Fibroblast of lung (primary cell): ENCODE results near the gene MYO10. TPM values are rescaled to one million over a fixed set of nuclear protein-coding genes. Genes with fewer than 3 reads are reported as not detected.
A peak's percentile ranks its signal among the peaks of the same experiment; 100 is the strongest.

Experiments used
- DNase-seq, 2 donors: peaks; one replicate each; pipeline versions ENCODE4 v3.0.0 to v3.0.0-alpha.2; 2010; ENCODE audit warnings: low read depth in 2 of 2
- H2AFZ ChIP-seq: 2 replicates; pipeline ENCODE4 v1.5.1; 2012; ENCODE audit warnings: low read length, control low read depth, inconsistent platforms
- H3K27ac ChIP-seq: 2 replicates; pipeline ENCODE4 v1.5.1; 2011; ENCODE audit warnings: low read length, control low read depth; ENCODE audit not compliant: insufficient read depth
- H3K27me3 ChIP-seq: 2 replicates; pipeline ENCODE4 v1.5.1; 2011; ENCODE audit warnings: mild to moderate bottlenecking, low read length; ENCODE audit not compliant: control insufficient read depth, insufficient read depth
- H3K36me3 ChIP-seq: 2 replicates; pipeline ENCODE4 v1.5.1; 2011; ENCODE audit warnings: low read length; ENCODE audit not compliant: control insufficient read depth, insufficient read depth
- H3K4me1 ChIP-seq: 2 replicates; pipeline ENCODE4 v1.5.1; 2011; ENCODE audit warnings: low read length; ENCODE audit not compliant: control insufficient read depth, insufficient read depth; ENCODE audit errors: extremely low read depth
- H3K4me2 ChIP-seq: 2 replicates; pipeline ENCODE4 v1.5.1; 2011; ENCODE audit warnings: low read length, control low read depth; ENCODE audit not compliant: insufficient read depth; ENCODE audit errors: extremely low read depth
- H3K4me3 ChIP-seq, 4 experiments: fragments of 200-600 bp in 1 of 4; sonication (generic) in 1 of 4; replicated peaks in 1 of 4; 2 replicates each; pipeline ENCODE4 v1.5.1; 2011 to 2016; ENCODE audit warnings: low read length in 4 of 4, low read depth in 3 of 4, mild to moderate bottlenecking in 3 of 4, control low read depth in 2 of 4, inconsistent platforms in 1 of 4, mixed read lengths in 1 of 4; ENCODE audit not compliant: insufficient read depth in 1 of 4; ENCODE audit errors: control extremely low read depth in 1 of 4
- H3K79me2 ChIP-seq: 2 replicates; pipeline ENCODE4 v1.5.1; 2012; ENCODE audit warnings: mild to moderate bottlenecking, low read length, inconsistent platforms; ENCODE audit not compliant: control insufficient read depth, insufficient read depth
- H3K9ac ChIP-seq: 2 replicates; pipeline ENCODE4 v1.5.1; 2011; ENCODE audit warnings: mild to moderate bottlenecking, low read length, control low read depth; ENCODE audit not compliant: insufficient read depth
- H3K9me3 ChIP-seq: 2 replicates; pipeline ENCODE4 v1.5.1; 2012; ENCODE audit warnings: low read depth, low read length; ENCODE audit not compliant: control insufficient read depth, insufficient read depth
- H4K20me1 ChIP-seq: 2 replicates; pipeline ENCODE4 v1.5.1; 2011; ENCODE audit warnings: low read length; ENCODE audit not compliant: control insufficient read depth, insufficient read depth; ENCODE audit errors: extremely low read depth
- CTCF ChIP-seq, 2 donors: IDR thresholded peaks in 1 of 2; conservative IDR thresholded peaks in 1 of 2; 1 replicate in 1 of 2; 2 replicates in 1 of 2; pipeline ENCODE4 v1.5.1; 2011 to 2012; ENCODE audit warnings: low read length in 2 of 2, control low read depth in 1 of 2, inconsistent platforms in 1 of 2, low read depth in 1 of 2, mild to moderate bottlenecking in 1 of 2
- EZH2 ChIP-seq: IDR thresholded peaks from 2 replicates; pipeline ENCODE4 v1.5.1; 2012; ENCODE audit warnings: low read length, control low read depth, mild to moderate bottlenecking; ENCODE audit errors: missing control alignments
- polyA plus RNA-seq, 2 donors: library from polyadenylated mRNA; depleted of rRNA in 1 of 2; stranded (reverse) in 1 of 2; unstranded in 1 of 2; fragments of >200 nt; gene quantifications; 2 replicates each; pipeline ENCODE4 v1.2.1, GENCODE V29; 2011 to 2012; ENCODE audit warnings: missing spikeins in 1 of 2
- total RNA-seq: library from RNA; depleted of rRNA; stranded (reverse); fragments of >200 nt; gene quantifications from 2 replicates; pipeline ENCODE4 v1.2.1, GENCODE V29; 2014

Gene MYO10
- total and polyA plus RNA-seq, 2 donors (not counting 1 experiment from before 2014, with no cell fraction given) = 16.6 to 82.2 TPM

DNA sequence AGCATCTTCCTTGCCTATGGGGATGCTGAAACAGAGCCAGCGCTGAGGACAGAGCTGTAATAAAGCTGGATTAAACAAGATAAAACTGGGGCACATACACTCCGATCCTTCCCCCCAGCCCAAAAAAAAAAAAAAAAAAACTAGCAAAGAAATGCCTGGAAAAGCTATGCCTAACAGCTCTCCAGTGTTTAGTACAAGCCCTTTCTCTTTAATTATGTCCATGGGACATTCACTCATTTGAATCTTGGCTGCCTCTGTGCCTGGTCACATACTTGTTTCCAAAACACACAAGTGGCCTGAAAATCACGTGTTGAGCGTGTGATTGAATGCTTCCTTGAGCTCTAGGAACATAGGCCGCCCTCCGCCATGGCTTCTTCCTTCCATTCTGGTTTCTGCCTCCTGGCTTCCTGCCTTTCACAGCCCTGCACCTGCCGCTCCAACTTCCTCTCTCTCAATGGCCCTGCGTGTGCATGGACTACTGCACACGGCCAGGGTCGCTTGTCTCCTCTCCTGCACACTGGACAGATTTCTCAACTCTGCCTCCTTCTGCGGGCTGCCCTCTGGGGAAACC lies 208.2 kb downstream of the MYO10 start:
- Histone ChIP-seq H4K20me1 (no peaks in the 10 kb centered on the region), H3K79me2 (peaks cover 4% of the 10 kb centered on the region), H3K27me3 (no peaks in the 10 kb centered on the region), H2AFZ (no peak overlapping the region), H3K9ac (no peak overlapping the region), H3K4me2 (no peak overlapping the region), H3K4me3 (no peak overlapping the region), H3K9me3 (no peaks in the 10 kb centered on the region), H3K4me1 (no peaks in the 10 kb centered on the region), H3K27ac (no peak overlapping the region), H3K36me3 (peaks cover 4% of the 10 kb centered on the region)
- no peak for DNase-seq
- TF ChIP-seq CTCF (conservative IDR thresholded peaks at IDR 0.05 in 1 of 2, IDR thresholded peaks at IDR 0.05 in 1 of 2; ENCODE audit: low read depth in 1 of 2, low read length in 2 of 2) = no peak

DNA sequence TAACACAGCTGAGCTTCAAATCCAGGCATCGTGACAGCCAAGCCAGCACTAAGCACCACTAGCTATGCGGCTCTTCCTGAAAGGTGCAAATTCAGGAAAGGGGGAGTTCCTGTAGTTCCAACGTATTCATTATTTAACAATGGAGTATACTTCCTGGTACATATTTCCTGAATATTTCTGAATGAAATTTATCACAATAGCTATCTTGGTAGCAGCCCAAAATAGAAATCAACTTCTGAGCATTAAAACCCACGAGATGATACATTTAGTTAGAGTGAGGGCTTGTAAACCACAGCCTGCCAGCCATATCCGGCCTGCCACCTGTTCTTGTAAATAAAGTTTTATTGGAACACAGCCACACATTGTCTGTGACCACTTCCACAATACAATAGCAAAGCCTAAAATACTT lies 209.5 kb downstream of the MYO10 start:
- no peak overlapping the region for H2AFZ ChIP-seq
- H3K27me3 ChIP-seq = no peaks in the 10 kb centered on the region
- no peak overlapping the region for H3K9ac ChIP-seq
- peak in 1 of 2 donors; percentile 56 for DNase-seq
- H3K36me3 ChIP-seq = peaks cover 4% of the 10 kb centered on the region
- no peaks in the 10 kb centered on the region for H4K20me1 ChIP-seq
- H3K79me2 ChIP-seq = peaks cover 4% of the 10 kb centered on the region
- H3K4me2 ChIP-seq = no peak overlapping the region
- H3K9me3 ChIP-seq = no peaks in the 10 kb centered on the region
- no peak overlapping the region for H3K4me3 ChIP-seq
- TF ChIP-seq EZH2 (no peak), CTCF (conservative IDR thresholded peaks at IDR 0.05 in 1 of 2, IDR thresholded peaks at IDR 0.05 in 1 of 2; ENCODE audit: low read depth in 1 of 2, low read length in 2 of 2) (no peak)
- no peak overlapping the region for H3K27ac ChIP-seq
- no peaks in the 10 kb centered on the region for H3K4me1 ChIP-seq

GRCh38 chr5:16725575-16725974 lies 210.5 kb downstream of the MYO10 start:
- Histone ChIP-seq H3K27me3 (no peaks in the 10 kb centered on the region), H3K9me3 (no peaks in the 10 kb centered on the region), H3K79me2 (peaks cover 4% of the 10 kb centered on the region), H3K9ac (no peak overlapping the region), H3K36me3 (peaks cover 3% of the 10 kb centered on the region), H3K4me1 (no peaks in the 10 kb centered on the region), H4K20me1 (no peaks in the 10 kb centered on the region), H3K4me2 (no peak overlapping the region), H3K27ac (no peak overlapping the region), H2AFZ (no peak overlapping the region), H3K4me3 (no peak overlapping the region)
- no peak for DNase-seq
- TF ChIP-seq CTCF (conservative IDR thresholded peaks at IDR 0.05 in 1 of 2, IDR thresholded peaks at IDR 0.05 in 1 of 2; ENCODE audit: low read depth in 1 of 2, low read length in 2 of 2) (no peak), EZH2 (no peak)
